Mesendoderm (in vitro differentiated cells): Measurements from ENCODE around the gene KRT6A.
"Not testable (repeated sequence)": the region's sequence is repeated elsewhere in the genome, so short reads cannot be mapped to it uniquely, and the experiment has no call there.

Source experiments
- DNase-seq: peaks from one replicate; pipeline ENCODE4 v3.0.0; 2013
- H2AK5ac ChIP-seq: 2 replicates; pipeline ENCODE4 v1.6.1; 2013; ENCODE audit warnings: low read length, inconsistent platforms
- H2BK120ac ChIP-seq: 2 replicates; pipeline ENCODE4 v1.6.1; 2013; ENCODE audit warnings: low read depth, mild to moderate bottlenecking, low read length, moderate library complexity, mixed read lengths
- H2BK15ac ChIP-seq: replicated peaks from 2 replicates; pipeline ENCODE4 v1.6.1; 2013; ENCODE audit warnings: low read depth, mild to moderate bottlenecking, moderate library complexity
- H2BK5ac ChIP-seq: 2 replicates; pipeline ENCODE4 v1.6.1; 2013; ENCODE audit warnings: low read length, inconsistent platforms
- H3K18ac ChIP-seq: 2 replicates; pipeline ENCODE4 v1.6.1; 2013; ENCODE audit warnings: mild to moderate bottlenecking, low read length, mixed read lengths
- H3K23ac ChIP-seq: one replicate; pipeline ENCODE4 v1.6.1; 2013; ENCODE audit warnings: low read length
- H3K27ac ChIP-seq: 2 replicates; pipeline ENCODE4 v1.5.1; 2013; ENCODE audit warnings: low read depth, mild to moderate bottlenecking, inconsistent platforms, low read length, moderate library complexity
- H3K27me3 ChIP-seq: 2 replicates; pipeline ENCODE4 v1.6.1; 2013; ENCODE audit warnings: low read length, control low read depth, mild to moderate bottlenecking, inconsistent platforms; ENCODE audit not compliant: insufficient read depth, poor library complexity
- H3K36me3 ChIP-seq: 2 replicates; pipeline ENCODE4 v1.6.1; 2013; ENCODE audit warnings: low read length, inconsistent platforms; ENCODE audit not compliant: control insufficient read depth, insufficient read depth
- H3K4ac ChIP-seq: one replicate; pipeline ENCODE4 v1.6.1; 2013; ENCODE audit warnings: low read depth, mild to moderate bottlenecking, low read length, moderate library complexity
- H3K4me1 ChIP-seq: 2 replicates; pipeline ENCODE4 v1.6.1; 2013; ENCODE audit warnings: low read depth, low read length, inconsistent platforms; ENCODE audit not compliant: control insufficient read depth
- H3K4me2 ChIP-seq: 2 replicates; pipeline ENCODE4 v1.6.1; 2013; ENCODE audit warnings: low read length
- H3K4me3 ChIP-seq: 2 replicates; pipeline ENCODE4 v1.5.1; 2013; ENCODE audit warnings: mild to moderate bottlenecking, low read length
- H3K56ac ChIP-seq: one replicate; pipeline ENCODE4 v1.6.1; 2013; ENCODE audit warnings: low read length
- H3K79me1 ChIP-seq: 2 replicates; pipeline ENCODE4 v1.6.1; 2013; ENCODE audit warnings: low read length, inconsistent platforms
- H3K79me2 ChIP-seq: 2 replicates; pipeline ENCODE4 v1.6.1; 2013; ENCODE audit warnings: mild to moderate bottlenecking, low read length; ENCODE audit not compliant: control insufficient read depth, insufficient read depth
- H3K9ac ChIP-seq: 2 replicates; pipeline ENCODE4 v1.6.1; 2013; ENCODE audit warnings: low read length, inconsistent platforms
- H4K5ac ChIP-seq: one replicate; pipeline ENCODE4 v1.6.1; 2013; ENCODE audit warnings: low read length
- H4K8ac ChIP-seq: one replicate; pipeline ENCODE4 v1.6.1; 2013; ENCODE audit warnings: low read depth, mild to moderate bottlenecking, control low read depth, low read length, moderate library complexity
- WGBS: extraction: QIAGEN DNeasy Blood & Tissue Kit; methylation state at CpG from one replicate; pipeline ENCODE4 v1.1.7; 2013; ENCODE audit warnings: low lambda C conversion rate, missing lambda C conversion rate; ENCODE audit not compliant: insufficient coverage; ENCODE audit errors: extremely low coverage; 5-methylcytosine and 5-hydroxymethylcytosine counted together

Gene KRT6A

GRCh38 chr12:52447196-52447595 is 45.9 kb downstream of the KRT6A start:
- no CpG with 5 or more reads among the region's 11 CpGs for WGBS
- H3K79me2 ChIP-seq, H2AK5ac ChIP-seq: not testable (repeated sequence)

GRCh38 chr12:52446367-52447045 is 46.6 kb downstream of the KRT6A start:
- Histone ChIP-seq H3K4me2 (no peak overlapping the region), H3K4me1 (peaks cover 4% of the 10 kb centered on the region), H3K23ac (no peak overlapping the region), H3K18ac (no peak overlapping the region), H3K27me3 (no peaks in the 10 kb centered on the region), H2BK15ac (no peak overlapping the region), H2AK5ac (no peak overlapping the region), H4K5ac (no peak overlapping the region), H3K79me1 (no peaks in the 10 kb centered on the region), H3K36me3 (no peaks in the 10 kb centered on the region), H2BK5ac (no peak overlapping the region), H3K27ac (no peak overlapping the region), H2BK120ac (no peak overlapping the region), H3K79me2 (no peaks in the 10 kb centered on the region), H3K4ac (no peak overlapping the region), H3K9ac (no peak overlapping the region), H4K8ac (no peak overlapping the region), H3K4me3 (no peak overlapping the region), H3K56ac (no peak overlapping the region)
- no CpG with 5 or more reads among the region's 6 CpGs for WGBS
- DNase-seq: no peak

More at GRCh38 chr12:52447196-52447595, 45.9 kb downstream of the KRT6A start:
- not testable (repeated sequence) for H2BK15ac ChIP-seq, H3K4me2 ChIP-seq, H3K56ac ChIP-seq, H3K36me3 ChIP-seq, H3K27ac ChIP-seq, H4K8ac ChIP-seq, H3K18ac ChIP-seq, H3K4ac ChIP-seq, H3K9ac ChIP-seq, H3K23ac ChIP-seq, H4K5ac ChIP-seq, DNase-seq, H3K79me1 ChIP-seq, H2BK5ac ChIP-seq, H2BK120ac ChIP-seq, H3K27me3 ChIP-seq, H3K4me1 ChIP-seq, H3K4me3 ChIP-seq

- Histone ChIP-seq H3K4me3 (no peak overlapping the region), H3K4me1 (peaks cover 4% of the 10 kb centered on the region), H3K4ac (no peak overlapping the region), H3K79me2 (no peaks in the 10 kb centered on the region), H3K18ac (no peak overlapping the region), H3K27ac (no peak overlapping the region), H4K8ac (no peak overlapping the region), H3K79me1 (no peaks in the 10 kb centered on the region), H3K36me3 (no peaks in the 10 kb centered on the region), H2BK120ac (no peak overlapping the region), H3K23ac (no peak overlapping the region), H3K56ac (no peak overlapping the region), H2AK5ac (no peak overlapping the region), H4K5ac (no peak overlapping the region), H3K4me2 (no peak overlapping the region), H3K9ac (no peak overlapping the region), H2BK5ac (no peak overlapping the region), H3K27me3 (no peaks in the 10 kb centered on the region), H2BK15ac (no peak overlapping the region)
- no peak for DNase-seq
- no CpG with 5 or more reads among the region's 3 CpGs for WGBS
Measured at GRCh38 chr12:52445876-52446275, 47.2 kb downstream of the KRT6A start.

GRCh38 chr12:52444647-52445595 is 48.1 kb downstream of the KRT6A start:
- Histone ChIP-seq H4K5ac (no peak overlapping the region), H2BK5ac (no peak overlapping the region), H3K27ac (no peak overlapping the region), H2BK15ac (no peak overlapping the region), H3K4me1 (peaks cover 4% of the 10 kb centered on the region), H3K27me3 (no peaks in the 10 kb centered on the region), H4K8ac (no peak overlapping the region), H3K4me2 (no peak overlapping the region), H2AK5ac (no peak overlapping the region), H3K36me3 (no peaks in the 10 kb centered on the region), H2BK120ac (no peak overlapping the region), H3K79me1 (no peaks in the 10 kb centered on the region), H3K18ac (no peak overlapping the region), H3K23ac (no peak overlapping the region), H3K4me3 (no peak overlapping the region), H3K9ac (no peak overlapping the region), H3K79me2 (no peaks in the 10 kb centered on the region), H3K4ac (no peak overlapping the region), H3K56ac (no peak overlapping the region)
- DNase-seq: no peak
- no CpG with 5 or more reads among the region's 10 CpGs for WGBS

- H3K79me1 ChIP-seq: no peaks in the 10 kb centered on the region
- H2AK5ac ChIP-seq: no peak overlapping the region
- H3K4ac ChIP-seq: no peak overlapping the region
- no peaks in the 10 kb centered on the region for H3K79me2 ChIP-seq
- H3K9ac ChIP-seq: no peak overlapping the region
- no peak overlapping the region for H3K56ac ChIP-seq
- no peak overlapping the region for H2BK15ac ChIP-seq
- H4K8ac ChIP-seq: no peak overlapping the region
- no peak overlapping the region for H3K27ac ChIP-seq
- no peak overlapping the region for H3K4me2 ChIP-seq
- H2BK120ac ChIP-seq: no peak overlapping the region
- H3K23ac ChIP-seq: no peak overlapping the region
- H2BK5ac ChIP-seq: no peak overlapping the region
- no peaks in the 10 kb centered on the region for H3K36me3 ChIP-seq
- WGBS: no CpG with 5 or more reads among the region's 3 CpGs
- H4K5ac ChIP-seq: no peak overlapping the region
- no peaks in the 10 kb centered on the region for H3K27me3 ChIP-seq
- peaks cover 4% of the 10 kb centered on the region for H3K4me1 ChIP-seq
- no peak overlapping the region for H3K4me3 ChIP-seq
- DNase-seq: no peak
- H3K18ac ChIP-seq: no peak overlapping the region
Measured at GRCh38 chr12:52443966-52444365, 49.1 kb downstream of the KRT6A start.
